ENCODE measurements around the gene PACS1. TPM values are rescaled to one million over a fixed set of nuclear protein-coding genes. Genes with fewer than 3 reads are reported as not detected.

The PACS1 gene
- total RNA-seq: 12.8 and 50.9 TPM in 2 replicates

DNA sequence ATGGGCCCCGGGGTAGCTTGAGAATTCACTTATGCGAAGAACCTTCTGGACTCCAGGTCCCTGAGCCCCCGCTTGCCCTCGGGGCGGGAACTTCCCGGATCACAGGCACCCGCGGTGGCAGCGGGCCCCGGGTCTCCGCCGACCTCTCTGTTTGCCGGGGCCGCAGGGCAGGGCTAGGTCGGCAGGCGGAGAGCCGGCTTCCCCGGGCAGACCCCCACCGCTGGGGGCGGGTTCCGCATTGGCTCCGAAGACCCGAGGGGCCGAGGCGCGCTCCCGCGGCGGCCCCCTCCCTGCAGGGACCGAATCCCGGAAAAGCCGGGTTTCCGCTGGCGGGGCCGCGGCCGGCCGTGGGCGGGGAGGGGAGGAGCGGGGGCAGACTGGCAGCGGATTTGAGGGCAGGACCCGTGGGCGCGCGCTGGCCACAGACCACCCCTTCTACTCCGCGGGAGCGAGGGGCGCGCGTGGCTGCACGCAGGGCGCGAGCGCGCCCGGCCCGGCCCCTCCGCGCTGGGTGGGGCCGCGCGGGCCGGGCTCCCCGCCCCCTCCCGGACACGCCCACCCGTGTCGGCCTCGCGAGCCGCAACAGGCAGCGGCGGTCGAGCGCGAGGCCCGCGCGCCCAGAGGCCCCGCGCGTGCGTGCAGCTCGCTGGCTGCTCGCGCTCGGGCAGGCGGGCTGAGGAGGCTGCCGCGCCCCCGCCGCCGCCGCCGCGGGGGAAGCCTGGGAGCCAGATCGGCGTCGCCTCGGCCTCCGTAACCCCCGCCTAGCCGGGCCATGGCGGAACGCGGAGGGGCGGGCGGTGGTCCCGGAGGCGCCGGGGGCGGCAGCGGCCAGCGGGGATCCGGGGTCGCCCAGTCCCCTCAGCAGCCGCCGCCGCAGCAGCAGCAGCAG lies at the start of gene PACS1:
PACS1 (plus strand) TSS at position 558 of the 889 bp plus-strand sequence; CDS start at position 773, 215 bp downstream.

DNA sequence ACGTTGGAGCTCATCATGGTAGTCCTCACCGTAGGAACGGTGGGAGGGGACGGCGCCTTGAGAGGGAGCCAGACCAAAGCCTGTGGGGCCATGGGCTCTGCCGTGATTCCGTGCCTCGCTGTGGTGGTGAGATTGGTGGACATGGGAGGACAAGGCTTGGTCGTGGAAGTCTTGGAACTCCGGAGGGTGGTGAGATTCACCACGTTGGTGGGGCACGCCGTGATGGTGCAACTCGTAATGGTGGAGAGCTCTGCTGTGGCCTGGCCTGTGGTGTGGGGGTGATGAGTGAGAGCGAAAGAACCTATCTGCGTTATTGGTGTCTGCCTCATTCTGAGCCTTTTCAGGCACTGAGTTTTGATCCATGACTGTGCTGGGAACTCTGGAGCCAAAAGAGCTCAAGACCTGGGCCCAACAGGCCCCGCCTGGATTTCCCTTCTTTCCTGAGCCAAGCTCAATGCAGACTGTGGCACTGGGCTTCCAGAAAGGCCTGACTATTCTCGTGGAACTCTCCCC lies 44.0 kb upstream of the PACS1 start, which contains the start of gene CATSPER1:
CATSPER1 (minus strand) TSS at position 463 of the 513 bp plus-strand sequence; CDS start at position 363, 100 bp downstream.

DNA sequence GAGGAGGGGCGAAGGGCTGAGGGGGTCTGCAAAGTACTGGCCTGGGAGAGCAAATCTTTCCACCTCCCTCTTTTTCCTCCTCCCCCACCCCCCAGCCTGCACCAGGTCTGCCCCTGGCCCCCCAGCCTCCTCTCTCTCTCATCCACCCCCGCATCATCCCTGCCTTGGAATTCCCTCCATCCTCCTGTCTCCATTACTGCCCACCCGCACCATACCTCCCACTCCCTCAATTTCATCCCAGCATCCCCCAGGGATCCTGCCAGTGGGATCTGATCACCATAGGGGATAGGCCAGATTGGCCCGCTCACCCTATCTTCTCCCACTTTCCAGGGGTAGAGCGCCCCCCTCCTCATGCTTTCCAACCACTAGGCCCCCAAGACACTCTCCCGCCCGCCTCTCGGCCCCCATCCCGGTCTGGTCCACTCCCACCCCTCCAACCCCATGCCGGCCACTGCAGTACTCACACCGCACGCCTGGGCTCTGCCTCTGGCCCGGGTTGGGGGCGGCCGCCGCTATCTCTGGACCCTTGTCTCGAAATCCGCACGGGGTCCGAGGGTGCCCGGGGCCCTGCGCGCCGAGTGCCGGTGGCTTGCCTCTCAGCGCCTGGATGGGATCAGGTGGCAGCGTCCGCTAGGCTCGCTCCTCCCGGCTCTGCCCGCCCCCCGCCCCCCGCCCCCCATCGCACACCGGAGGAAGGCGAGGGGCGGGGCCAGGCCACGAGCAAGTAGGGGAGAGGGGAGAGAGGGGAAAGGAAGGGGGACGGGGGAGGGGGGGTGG lies 21.3 kb upstream of the PACS1 start, which contains the start of gene GAL3ST3:
GAL3ST3 (minus strand) TSS at position 615 of the 777 bp plus-strand sequence. CDS start 3,746 bp downstream, outside the sequence.

DNA sequence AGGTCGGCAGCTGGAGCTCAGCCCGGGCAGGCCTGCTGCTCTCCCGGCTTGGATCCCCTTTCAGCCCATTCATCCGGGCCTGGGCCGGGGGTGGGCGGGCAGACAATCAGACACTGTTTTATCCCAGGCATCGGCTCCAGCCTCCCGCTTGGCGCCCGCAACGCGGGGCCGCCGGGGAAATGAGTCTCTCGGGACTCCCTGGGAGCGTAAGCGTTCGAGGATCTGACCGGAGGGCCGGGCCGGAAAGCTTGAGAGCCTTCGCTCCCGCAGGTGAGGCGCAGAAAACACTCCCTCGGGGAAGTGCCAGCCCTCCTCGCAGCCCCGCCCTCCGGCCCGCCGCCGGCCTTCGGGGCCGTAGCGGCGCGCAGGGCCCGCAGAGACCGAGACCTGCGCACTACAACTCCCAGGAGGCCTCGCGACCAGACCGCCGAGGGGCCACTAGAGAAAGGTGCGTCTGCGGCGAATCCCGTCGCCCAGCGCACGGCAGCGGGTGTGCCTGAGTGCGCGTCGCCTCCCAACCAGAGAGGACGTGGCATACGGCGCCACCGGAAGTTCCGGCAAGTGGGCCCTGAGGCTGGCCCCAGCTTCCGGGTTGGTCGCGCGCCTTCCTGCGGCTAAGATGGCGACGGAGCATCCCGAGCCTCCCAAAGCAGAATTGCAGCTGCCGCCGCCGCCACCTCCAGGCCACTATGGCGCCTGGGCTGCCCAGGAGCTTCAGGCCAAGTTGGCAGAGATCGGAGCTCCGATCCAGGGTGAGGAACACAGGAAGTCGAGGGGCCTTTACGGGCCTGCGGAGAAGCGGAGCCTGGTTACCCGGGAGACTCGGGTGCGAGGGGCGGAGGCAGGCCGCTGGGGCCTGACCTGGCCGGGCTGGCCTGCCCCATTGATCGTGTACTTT lies 18.1 kb upstream of the PACS1 start, which contains the start of gene SF3B2:
SF3B2 (plus strand) TSS at position 599 of the 898 bp plus-strand sequence; CDS start at position 620, 21 bp downstream.

DNA sequence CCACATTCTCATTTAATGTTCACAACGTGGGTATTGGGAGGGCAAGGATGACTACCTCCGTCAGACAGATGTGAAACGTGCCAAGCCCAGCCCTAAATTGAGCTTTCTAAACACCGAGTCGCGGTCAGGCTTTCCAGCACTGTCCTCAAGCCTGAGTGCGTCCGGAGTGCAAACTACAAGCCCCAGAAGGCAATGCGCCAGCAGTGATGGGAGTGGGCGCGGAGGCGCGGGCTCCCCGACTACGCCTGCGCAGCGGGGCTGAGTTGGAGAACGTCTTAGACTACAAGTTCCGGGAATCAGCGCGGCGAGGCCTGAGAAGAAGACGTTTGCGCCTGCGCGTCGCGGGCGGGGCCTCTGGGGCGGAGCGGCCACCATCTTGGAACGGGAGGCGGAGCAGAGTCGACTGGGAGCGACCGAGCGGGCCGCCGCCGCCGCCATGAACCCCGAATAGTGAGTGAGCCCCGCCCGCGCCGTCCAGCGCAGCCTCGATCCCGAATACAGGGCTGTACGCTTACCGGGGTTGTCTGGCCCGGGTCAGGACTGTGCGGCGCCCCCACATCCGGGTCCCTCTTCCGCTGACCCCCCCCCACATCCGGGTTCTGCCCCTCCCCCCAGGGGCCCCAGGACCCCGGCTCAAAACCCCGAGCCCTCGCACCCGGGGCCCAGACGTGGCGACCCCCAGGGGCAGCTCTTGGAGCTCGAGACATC lies 198.3 kb downstream of the PACS1 start, which contains the start of gene RAB1B:
RAB1B (plus strand) TSS at position 396 of the 708 bp plus-strand sequence; CDS start at position 437, 41 bp downstream.

DNA sequence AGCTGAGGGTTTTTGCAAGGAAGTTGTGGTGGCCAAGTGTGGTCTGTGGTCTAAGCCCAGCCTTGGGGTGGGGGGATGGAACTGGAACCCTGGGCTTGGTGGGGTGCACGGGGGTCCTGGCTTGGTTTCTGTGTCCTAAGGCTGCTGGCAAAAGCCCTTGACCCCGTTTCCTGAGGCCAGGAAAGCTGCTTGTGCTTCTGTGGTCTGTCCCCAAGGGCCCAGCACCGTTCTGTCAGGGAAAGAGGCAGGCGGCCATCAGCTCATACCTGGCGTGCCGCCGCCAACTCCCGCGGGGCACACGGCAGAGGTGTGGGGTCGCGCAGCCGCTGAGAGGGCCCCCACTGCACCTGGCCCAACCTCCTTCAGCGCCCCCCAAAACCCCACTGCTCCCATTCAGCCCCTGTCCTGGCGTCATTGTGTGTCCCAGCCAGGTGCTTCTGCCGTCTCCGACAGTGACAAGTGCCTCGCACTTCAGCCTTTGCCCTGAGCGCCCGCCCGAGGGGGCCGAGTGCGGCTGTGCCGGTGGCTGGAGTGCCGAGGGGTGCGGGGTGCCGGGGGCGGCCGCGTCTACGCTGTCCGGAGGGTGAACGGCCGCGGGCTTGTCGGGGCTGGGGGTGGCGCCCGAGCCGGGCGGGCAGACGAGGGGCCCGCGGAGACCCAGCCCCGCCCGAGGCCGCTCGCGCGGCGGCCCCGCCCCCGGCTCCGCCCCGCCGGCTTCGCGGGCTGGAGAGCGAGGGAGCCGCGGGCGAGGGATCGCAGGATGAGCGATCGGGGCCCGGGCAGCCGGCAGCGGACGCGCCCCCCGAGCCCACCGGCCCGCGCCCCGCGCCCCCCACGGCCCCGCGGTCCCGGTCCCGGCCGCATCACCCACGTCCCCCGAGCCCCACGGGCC lies 207.6 kb downstream of the PACS1 start, which contains the start of gene CNIH2:
CNIH2 (plus strand) TSS at position 705 of the 892 bp plus-strand sequence. CDS start 282 bp downstream, outside the sequence.

DNA sequence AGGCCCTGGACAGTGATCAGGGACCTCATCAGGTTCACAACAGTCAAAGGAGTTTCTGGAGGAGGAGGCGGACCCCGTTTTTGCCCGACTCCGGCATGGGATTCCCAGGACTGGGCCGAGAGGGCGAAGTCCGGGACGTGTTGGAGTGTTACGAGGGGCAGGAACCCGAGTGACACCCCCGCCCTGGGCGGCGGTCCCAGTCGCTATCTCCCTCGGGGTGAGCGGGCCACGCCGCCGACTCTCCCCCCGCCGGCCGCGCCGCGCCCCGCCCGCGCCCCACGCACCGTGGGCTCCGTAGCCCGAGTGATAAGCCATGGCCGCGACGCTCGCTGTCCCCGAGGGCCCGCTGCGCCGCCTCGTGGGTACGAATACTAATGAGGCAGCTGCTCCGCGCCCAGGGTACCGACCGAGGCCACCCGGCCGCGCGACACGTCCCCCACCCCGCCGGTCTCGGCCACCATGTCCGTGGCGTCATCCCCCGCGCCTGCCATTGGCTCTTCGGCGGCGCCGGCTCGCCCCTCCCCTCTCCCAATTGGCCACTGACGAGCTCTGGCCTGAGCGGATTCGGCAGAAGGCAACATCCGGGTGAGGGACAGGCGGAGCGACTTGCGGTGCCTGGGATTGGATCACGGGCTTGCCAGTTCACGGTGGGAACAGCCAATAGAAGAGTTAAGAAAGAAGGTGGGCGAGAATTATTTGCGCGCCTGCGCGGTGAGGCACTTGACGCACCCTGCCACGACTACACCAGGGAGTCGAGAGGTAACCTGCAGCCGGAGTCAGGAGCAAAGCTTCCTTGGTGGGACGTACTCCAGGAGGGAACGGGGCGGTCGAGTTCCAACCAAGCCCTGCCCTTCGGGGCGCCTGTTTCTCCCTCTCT lies 218.8 kb downstream of the PACS1 start, which contains the start of gene YIF1A:
YIF1A (minus strand) TSS at position 473 of the 877 bp plus-strand sequence; CDS start at position 315, 158 bp downstream.

DNA sequence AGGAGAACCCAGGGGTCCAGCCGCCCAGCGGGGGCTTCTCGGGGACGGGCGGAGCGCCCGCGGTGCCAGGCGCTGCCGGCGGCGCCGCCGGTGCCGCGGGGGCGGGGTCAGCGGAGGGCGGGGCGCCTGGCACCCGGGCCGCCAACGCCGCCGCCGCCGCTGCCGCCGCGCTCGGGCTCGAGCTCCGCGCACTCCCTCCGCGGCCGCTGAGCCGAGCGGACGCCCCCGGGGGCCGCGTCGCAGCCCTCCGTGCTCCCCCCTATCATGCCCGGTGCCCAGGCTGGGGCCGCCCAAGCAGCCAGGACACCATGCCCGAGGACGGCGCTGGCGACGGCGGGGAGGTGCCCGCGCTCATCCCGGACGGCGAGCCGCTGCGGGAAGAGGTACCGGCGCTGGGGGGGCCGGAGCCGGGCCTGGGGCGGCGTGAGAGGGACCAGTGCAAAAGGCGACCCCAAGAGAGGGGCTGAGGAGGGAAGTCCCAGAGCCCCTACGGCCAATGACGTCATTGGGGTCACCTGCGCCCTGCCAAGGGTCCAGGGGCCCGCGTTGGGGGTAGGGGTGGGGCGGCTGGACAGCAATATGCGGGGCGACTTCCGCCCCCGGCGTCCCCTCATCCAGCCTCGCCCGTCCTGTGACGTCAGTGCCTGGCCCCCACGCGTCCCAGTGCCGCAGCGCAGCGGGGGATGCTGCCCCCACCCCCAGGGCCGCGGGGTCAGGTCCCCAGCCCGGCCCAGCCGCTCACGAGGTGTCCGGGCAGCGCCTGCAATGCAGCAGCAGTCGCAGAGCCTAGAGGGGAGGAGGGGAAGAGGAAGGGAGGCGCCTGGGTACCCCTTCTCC lies 221.9 kb downstream of the PACS1 start, which contains the start of gene TMEM151A:
TMEM151A (plus strand) TSS at position 189 of the 837 bp plus-strand sequence; CDS start at position 309, 120 bp downstream.

Other genes starting within 250 kb of the PACS1 start
- under 0.01 and 0.50 TPM in 2 replicates for gene SNX32, start 236.3 kb upstream of the PACS1 start, total RNA-seq
- 1,281 and 2,304 TPM in 2 replicates for gene CFL1, start 212.1 kb upstream of the PACS1 start, total RNA-seq
- gene MUS81, start 209.8 kb upstream of the PACS1 start, total RNA-seq: 45.2 and 48.9 TPM in 2 replicates
- 11.2 and 26.1 TPM in 2 replicates for gene EFEMP2, start 197.5 kb upstream of the PACS1 start, total RNA-seq
- gene CTSW, start 190.4 kb upstream of the PACS1 start, total RNA-seq: under 0.01 TPM in 1 of 2 replicates, not detected in the other
- gene FIBP, start 181.8 kb upstream of the PACS1 start, total RNA-seq: 146 and 161 TPM in 2 replicates
- 50.0 and 94.9 TPM in 2 replicates for gene CCDC85B, start 179.6 kb upstream of the PACS1 start, total RNA-seq
- 4.4 and 5.0 TPM in 2 replicates for gene FOSL1, start 169.9 kb upstream of the PACS1 start, total RNA-seq
- gene C11orf68, start 151.2 kb upstream of the PACS1 start, total RNA-seq: 12.1 and 18.9 TPM in 2 replicates
- 104 and 157 TPM in 2 replicates for gene DRAP1, start 150.8 kb upstream of the PACS1 start, total RNA-seq
- gene TSGA10IP, start 124.8 kb upstream of the PACS1 start, total RNA-seq: not detected in 2 replicates
- 41.6 and 48.0 TPM in 2 replicates for gene SART1, start 108.5 kb upstream of the PACS1 start, total RNA-seq
- 24.6 and 46.3 TPM in 2 replicates for gene EIF1AD, start 68.1 kb upstream of the PACS1 start, total RNA-seq
- gene BANF1, start 67.8 kb upstream of the PACS1 start, total RNA-seq: 11.6 and 16.4 TPM in 2 replicates
- 0.49 and 1.1 TPM in 2 replicates for gene CST6, start 58.3 kb upstream of the PACS1 start, total RNA-seq
- 0.16 TPM in 1 of 2 replicates, not detected in the other for gene CATSPER1, start 43.8 kb upstream of the PACS1 start, total RNA-seq
- 0.76 TPM in 1 of 2 replicates, not detected in the other for gene GAL3ST3, start 21.1 kb upstream of the PACS1 start, total RNA-seq
- 74.0 and 88.3 TPM in 2 replicates for gene SF3B2, start 17.9 kb upstream of the PACS1 start, total RNA-seq
- 11.2 and 25.1 TPM in 2 replicates for gene KLC2, start 187.4 kb downstream of the PACS1 start, total RNA-seq
- 75.1 and 116 TPM in 2 replicates for gene RAB1B, start 198.4 kb downstream of the PACS1 start, total RNA-seq
- gene CNIH2, start 207.9 kb downstream of the PACS1 start, total RNA-seq: not detected in 2 replicates
- gene YIF1A, start 218.9 kb downstream of the PACS1 start, total RNA-seq: 106 and 124 TPM in 2 replicates
- under 0.01 TPM in 1 of 2 replicates, not detected in the other for gene TMEM151A, start 221.6 kb downstream of the PACS1 start, total RNA-seq
- gene CD248, start 246.8 kb downstream of the PACS1 start, total RNA-seq: 0.25 and 1.3 TPM in 2 replicates

All from bladder microvascular endothelial cell (primary cell).